B cell (primary cell): ENCODE data around the gene CNOT1.

Source experiments
- CTCF ChIP-seq: fragments of 200-600 bp; IDR thresholded peaks from one replicate; pipeline ENCODE4 v1.8.0; 2022; ENCODE audit warnings: antibody characterized with exemption, mild to moderate bottlenecking
- EZH2 ChIP-seq: IDR thresholded peaks from 2 replicates; pipeline ENCODE4 v1.6.1; 2012; ENCODE audit warnings: borderline replicate concordance, low read depth, mild to moderate bottlenecking, moderate library complexity, low read length; ENCODE audit not compliant: insufficient read depth, poor library complexity, severe bottlenecking

GRCh38 chr16:58537124-58537906 lies 92.3 kb downstream of the CNOT1 start:
- TF ChIP-seq CTCF (no peak), EZH2 (no peak)
